HG03520 (cell line): ENCODE results near the gene TBC1D16.
"Not testable (repeated sequence)": the region's sequence is repeated elsewhere in the genome, so short reads cannot be mapped to it uniquely, and the experiment has no call there.

Source experiments
- ATAC-seq: cut with Tn5 transposase; IDR thresholded peaks from one replicate; pipeline ENCODE4 v1.9.1; 2021; ENCODE audit warnings: mild to moderate bottlenecking, moderate library complexity; ENCODE audit not compliant: unreplicated experiment

Gene TBC1D16

DNA sequence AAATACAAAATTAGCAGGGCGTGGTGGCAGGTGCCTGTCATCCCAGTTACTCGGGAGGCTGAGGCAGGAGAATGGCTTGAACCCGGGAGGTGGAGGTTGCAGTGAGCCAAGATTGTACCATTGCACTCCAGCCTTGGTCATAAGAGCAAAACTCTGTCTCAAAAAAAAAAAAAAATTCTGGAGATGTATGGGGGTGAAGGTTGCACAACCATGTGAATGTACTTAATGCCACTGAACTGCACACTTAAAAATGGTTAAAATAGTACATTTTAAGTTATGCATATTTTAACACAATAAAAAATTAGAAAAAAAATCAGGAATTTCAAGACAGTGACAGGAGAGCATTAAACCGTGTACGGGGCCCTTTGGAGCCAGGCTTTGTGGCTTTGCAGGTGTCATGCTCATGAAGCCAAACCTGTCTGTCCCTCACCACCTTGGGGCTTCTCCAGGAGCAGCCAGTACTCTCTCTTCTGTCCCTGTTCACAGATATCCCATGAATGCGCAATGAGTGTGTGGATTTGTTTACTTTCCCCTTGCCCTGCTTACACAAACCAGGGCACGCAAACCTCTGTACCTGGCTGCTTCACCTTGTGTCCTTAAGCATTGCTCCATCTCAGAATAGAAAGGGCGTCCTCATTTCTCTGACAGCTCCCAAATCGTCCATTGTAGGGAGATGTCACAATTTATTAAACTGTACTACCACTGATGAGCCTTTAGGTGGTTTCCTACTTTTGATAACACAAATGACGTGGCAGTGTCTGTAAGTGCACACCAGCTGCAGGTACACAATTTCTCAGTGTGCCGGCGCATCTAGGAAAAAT, 138.2 kb downstream of the TBC1D16 start:
- no peak for ATAC-seq

DNA sequence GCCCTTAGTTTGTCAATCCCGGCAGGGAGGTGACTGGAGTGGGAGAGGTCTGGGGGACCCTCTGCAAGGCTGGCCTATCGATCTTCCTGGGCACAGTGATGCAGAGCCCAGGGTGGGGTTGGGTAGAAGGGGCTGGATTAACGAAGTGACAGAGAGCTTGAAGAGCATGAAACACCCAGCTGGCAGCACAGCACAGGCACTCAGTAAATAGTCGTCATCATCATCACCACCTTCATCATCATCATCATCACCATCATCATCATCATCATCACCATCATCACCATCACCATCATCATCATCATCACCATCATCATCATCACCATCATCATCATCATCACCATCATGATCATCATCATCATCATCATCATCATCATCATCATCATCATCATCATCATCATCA, 142.2 kb downstream of the TBC1D16 start:
- not testable (repeated sequence) for ATAC-seq

DNA sequence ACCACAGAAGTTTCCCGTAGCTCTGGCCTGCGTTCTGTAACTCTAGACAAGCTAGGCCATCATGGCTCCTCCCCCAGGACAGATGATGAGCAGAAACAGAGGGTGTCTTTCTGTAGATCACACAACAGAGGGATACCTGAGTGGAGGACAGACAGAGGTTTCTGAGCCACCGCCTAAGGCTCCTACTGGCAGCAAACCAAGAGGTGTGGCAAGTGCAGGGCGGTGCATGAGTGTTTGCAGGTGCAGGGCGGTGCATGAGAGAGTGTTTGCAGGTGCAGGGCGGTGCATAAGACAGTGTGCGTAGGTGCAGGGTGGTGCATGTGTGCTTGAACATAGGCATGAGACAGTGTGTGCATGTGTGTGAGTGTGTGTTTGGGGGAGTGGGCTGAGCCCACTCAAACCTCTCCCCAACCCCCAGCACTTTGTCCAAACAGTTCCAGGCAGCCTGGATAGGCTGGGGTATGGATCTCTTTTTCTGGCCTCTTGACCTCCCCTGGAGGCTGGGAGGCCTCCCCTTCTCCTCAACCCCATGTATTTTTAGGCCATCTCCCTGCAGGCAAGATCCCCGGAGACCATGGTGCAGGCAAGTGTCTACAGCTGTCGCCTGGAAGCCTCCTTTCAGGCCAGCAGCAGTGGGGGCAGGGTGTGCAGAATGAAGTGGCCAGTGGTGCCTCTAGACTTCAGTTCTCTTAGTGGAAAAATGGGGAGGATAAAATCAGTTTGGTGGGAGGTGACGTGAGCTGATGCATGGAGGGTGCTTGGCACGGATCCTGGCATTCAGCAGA, 143.0 kb downstream of the TBC1D16 start:
- no peak for ATAC-seq

DNA sequence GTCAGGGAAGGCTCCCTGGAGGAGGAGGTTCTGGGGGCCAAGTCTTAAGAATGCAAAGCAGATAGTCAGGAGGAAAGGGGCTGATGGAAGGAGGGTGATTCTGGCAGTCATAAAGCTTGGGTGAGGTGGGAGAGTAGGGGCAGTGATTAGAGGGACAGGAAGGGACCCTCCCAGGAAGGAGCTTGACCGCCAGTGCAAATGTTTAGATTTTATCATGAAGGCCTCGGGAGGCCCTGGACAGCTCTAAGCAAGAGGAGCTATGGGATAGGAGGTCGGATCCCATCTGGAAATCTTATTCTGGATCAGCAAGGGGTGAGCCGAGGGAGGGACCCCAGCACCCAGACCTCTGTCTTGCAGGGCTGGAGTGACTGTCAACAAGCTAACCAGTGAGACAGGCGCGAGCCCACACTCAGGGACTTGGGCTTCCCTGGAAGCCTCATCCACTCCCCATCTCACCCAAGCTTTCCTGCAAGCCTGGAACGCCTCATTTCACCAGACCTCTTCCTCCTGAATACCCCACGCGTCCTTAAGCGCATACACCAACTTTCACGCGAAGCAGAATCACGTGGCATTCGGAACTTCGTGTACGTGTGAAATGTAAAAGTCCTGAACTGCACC, 144.4 kb downstream of the TBC1D16 start:
- no peak for ATAC-seq

DNA sequence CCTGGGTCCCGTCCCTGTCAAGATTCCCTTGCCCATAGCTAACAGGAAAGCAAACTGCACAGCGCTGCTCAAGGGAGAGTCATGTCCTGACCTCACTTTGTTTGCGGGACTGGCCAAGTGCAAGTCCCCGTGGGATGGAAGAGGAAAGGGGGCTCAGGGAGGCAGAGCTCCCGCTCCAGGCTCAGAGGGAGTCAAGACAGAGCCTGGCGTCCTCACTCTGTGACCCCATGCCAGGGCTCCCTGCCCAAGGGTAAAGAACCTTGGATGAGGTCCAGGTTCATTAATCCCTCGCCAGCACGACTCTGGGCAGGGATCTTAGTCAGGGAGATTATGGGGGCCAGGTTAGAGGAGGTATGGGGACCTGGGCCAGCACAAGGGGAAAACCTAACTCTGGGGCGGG, 145.0 kb downstream of the TBC1D16 start:
- ATAC-seq = no peak

DNA sequence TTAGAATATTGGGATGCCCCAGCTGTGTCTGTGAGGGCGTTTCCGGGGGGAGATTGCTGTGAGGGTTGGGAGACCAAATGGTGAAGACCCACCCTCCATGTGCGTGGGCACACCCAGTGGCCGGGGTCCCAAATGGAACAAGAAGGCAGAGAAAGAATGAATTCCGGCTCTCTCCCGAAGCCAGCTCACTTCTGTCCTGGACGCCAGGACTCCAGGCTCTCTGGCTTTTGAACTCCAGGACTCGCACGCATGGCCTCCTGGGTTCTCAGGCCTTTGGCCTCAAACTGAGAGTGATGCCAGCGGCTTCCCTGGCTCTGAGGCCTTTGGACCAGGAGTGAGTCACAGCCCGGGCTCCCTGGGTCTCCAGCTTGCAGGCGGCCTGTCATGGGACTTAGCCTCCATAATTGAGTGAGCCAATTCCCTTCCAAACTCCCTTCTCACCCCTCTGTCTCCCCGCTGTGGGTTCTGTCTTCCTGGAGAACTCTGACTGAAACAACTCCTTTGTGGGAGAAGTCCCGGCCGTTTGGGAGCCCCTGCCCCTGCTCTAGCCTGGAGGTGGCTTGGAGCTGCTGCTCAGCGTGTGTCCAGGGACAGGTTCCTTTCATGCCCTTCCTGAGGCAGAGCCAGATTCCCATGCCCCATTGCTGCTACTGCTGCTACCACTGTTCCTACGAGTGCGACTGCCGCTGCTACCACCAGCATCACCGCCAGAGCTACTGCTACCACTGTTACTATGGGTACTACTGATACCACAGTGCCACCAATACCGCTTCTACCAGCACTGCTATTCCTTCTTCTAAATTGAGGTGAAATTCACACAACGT, 146.6 kb downstream of the TBC1D16 start:
- ATAC-seq = no peak

DNA sequence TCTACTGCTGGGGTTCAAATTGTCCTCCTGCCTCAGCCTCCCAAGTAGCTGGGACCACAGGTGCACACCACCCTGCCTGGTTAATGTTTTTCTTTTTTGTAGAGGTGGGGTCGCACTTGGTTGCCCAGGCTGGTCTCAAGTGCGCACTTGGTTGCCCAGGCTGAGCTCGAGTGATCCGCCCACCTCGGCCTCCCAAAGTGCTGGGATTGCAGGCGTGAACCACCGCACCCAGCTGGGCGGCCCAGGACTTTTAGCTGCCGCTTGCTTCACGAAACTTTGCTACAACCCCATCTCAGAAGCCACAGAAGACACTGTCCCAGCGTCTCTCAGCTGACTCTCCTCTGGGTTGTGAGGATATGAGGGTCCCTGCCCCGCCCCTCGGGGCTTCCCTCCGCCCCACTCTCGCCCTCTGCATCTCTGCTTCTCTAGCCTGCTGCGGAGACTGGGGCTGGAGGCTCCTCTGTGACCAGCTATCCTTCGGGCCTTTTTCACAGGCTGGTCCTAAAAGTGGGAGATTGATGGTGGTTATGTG, 147.6 kb downstream of the TBC1D16 start:
- no peak for ATAC-seq

DNA sequence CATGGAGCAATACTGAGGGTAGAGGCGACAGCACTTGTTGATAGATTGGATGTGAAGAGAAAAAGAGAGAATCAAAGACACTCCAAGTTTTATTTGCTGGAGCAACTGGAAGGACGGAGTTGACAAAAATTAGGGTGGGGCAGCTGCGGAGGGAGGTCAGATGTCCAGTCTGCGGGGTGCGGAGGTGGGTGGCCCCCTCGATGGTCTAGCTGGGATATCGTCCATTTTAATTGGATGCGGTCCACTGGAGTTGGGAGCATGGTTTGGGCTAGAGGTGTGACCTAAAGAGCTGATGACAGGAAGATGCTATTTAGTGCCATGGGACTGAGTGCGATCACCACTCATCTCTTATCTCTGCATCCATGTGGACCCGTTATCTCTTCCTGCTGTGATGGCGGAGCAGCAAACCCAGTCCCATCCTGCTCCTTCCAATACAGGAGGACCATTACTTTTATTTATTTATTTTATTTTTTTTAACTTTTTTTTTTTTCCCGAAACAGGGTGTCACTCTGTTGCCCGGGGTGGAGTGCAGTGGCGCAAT, 148.2 kb downstream of the TBC1D16 start:
- no peak for ATAC-seq

DNA sequence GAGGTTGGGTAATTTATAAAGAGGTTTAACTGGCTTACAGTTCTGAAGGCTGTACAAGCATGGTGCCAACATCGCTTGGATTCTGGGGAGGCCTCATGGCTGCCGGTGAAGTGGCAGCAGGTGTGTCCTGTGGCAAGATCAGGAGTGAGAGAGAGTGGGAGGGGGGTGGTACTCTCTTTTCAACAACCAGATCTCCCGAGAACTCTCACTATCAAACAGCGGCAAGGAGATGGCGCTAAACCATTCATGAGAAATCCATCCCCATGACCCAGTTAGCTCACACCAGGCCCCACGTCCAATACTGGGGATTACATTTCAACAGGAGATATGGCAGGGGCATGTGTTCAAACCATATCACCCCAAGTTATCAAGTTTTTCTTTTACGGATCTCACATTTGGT, 152.5 kb downstream of the TBC1D16 start:
- no peak for ATAC-seq
